Calu3 (cell line): ENCODE results near the gene SLTM. TPM values are rescaled to one million over a fixed set of nuclear protein-coding genes. Genes with fewer than 3 reads are reported as not detected.

Experiments used
- BruUV-seq: library from RNA; stranded (reverse); fragments of 400-500 nt; replicated peaks from 2 replicates; lab custom pipeline; 2021; lab: Mats Ljungman, UMichigan
- CTCF ChIA-PET: fragments of 300-600 bp; sonication (Branson Sonifier 250); formaldehyde crosslinking; loops from one replicate; lab custom pipeline; 2022; ENCODE audit warnings: antibody characterized with exemption; lab: Charles Lee
- DNase-seq: peaks from one replicate; pipeline ENCODE4 v3.0.0; 2022
- H3K27ac Mint-ChIP-seq: one replicate; pipeline ENCODE4 v1.8.0; 2022; ENCODE audit warnings: mixed read lengths; ENCODE audit not compliant: unreplicated experiment
- H3K27me3 Mint-ChIP-seq: one replicate; pipeline ENCODE4 v1.8.0; 2022; ENCODE audit warnings: mixed read lengths; ENCODE audit not compliant: unreplicated experiment
- H3K36me3 Mint-ChIP-seq: one replicate; pipeline ENCODE4 v1.8.0; 2022; ENCODE audit warnings: mild to moderate bottlenecking, moderate library complexity, mixed read lengths; ENCODE audit not compliant: insufficient read depth, unreplicated experiment
- H3K4me1 Mint-ChIP-seq: one replicate; pipeline ENCODE4 v1.8.0; 2022; ENCODE audit warnings: mild to moderate bottlenecking, low read depth, mixed read lengths; ENCODE audit not compliant: unreplicated experiment
- H3K4me3 Mint-ChIP-seq: one replicate; pipeline ENCODE4 v1.8.0; 2022; ENCODE audit warnings: mild to moderate bottlenecking, low read depth, moderate library complexity, mixed read lengths; ENCODE audit not compliant: unreplicated experiment
- H3K9me3 Mint-ChIP-seq: one replicate; pipeline ENCODE4 v1.8.0; 2022; ENCODE audit warnings: low read depth, mixed read lengths; ENCODE audit not compliant: unreplicated experiment
- CTCF ChIP-seq: fragments of 200-600 bp; IDR thresholded peaks from one replicate; pipeline ENCODE4 v1.8.0; 2022; ENCODE audit warnings: antibody characterized with exemption; ENCODE audit not compliant: unreplicated experiment
- intact Hi-C: fragments of 100-400 bp; cut with micrococcal nuclease; formaldehyde crosslinking; loops from one replicate; pipeline ENCODE4 v1.10.0; 2022; ENCODE audit not compliant: unreplicated experiment
- total RNA-seq: library from RNA; stranded (reverse); gene quantifications from 2 replicates; pipeline ENCODE4 v1.2.3, GENCODE V29; 2022

SLTM gene
- total RNA-seq, 1 experiment from 2014 or later, result 135 TPM

GRCh38 chr15:58932710-58933280, 684 bp downstream of the SLTM start:
- intact Hi-C loops, result loop anchor here (5.0 kb wide), 1 partner anchor 160 kb away; the partner anchor contains the start of gene MINDY2
- Mint-ChIP-seq H3K27ac (peak overlapping the region; percentile 99), H3K4me1 (peaks cover 8% of the 10 kb centered on the region), H3K27me3 (no peaks in the 10 kb centered on the region), H3K4me3 (peak overlapping the region; percentile 96), H3K9me3 (no peaks in the 10 kb centered on the region), H3K36me3 (peaks cover 54% of the 10 kb centered on the region)
- no TSS peak for BruUV-seq
- TF ChIP-seq CTCF, result no peak
- DNase-seq, result no peak
- CTCF ChIA-PET, result interaction anchor here (0.6 kb wide), 1 partner anchor 63 kb away, joined by 3 read pairs; no protein-coding TSS in a partner anchor

GRCh38 chr15:58931987-58932588, 1.4 kb downstream of the SLTM start:
- TF ChIP-seq CTCF, result no peak
- BruUV-seq, result TSS peak; percentile 43
- Mint-ChIP-seq H3K27ac (peak overlapping the region; percentile 99), H3K4me3 (peak overlapping the region; percentile 96), H3K9me3 (no peaks in the 10 kb centered on the region), H3K27me3 (no peaks in the 10 kb centered on the region), H3K36me3 (peaks cover 59% of the 10 kb centered on the region), H3K4me1 (peaks cover 8% of the 10 kb centered on the region)
- intact Hi-C loops, result loop anchor here (5.0 kb wide), 1 partner anchor 160 kb away; the partner anchor contains the start of gene MINDY2
- CTCF ChIA-PET, result interaction anchor here (0.6 kb wide), 1 partner anchor 64 kb away, joined by 3 read pairs; no protein-coding TSS in a partner anchor
- no peak for DNase-seq

- no peak overlapping the region for H3K4me3 Mint-ChIP-seq
- no peaks in the 10 kb centered on the region for H3K27me3 Mint-ChIP-seq
- H3K27ac Mint-ChIP-seq, result no peak overlapping the region
- intact Hi-C loops, result loop anchor here (5.0 kb wide), 1 partner anchor 158 kb away; the partner anchor contains the start of gene MINDY2
- BruUV-seq, result no TSS peak
- DNase-seq, result no peak
- peaks cover 69% of the 10 kb centered on the region for H3K36me3 Mint-ChIP-seq
- CTCF ChIA-PET, result interaction anchor here (0.7 to 0.9 kb wide), 2 partner anchors 9 to 13 kb away, joined by 3 read pairs; no protein-coding TSS in a partner anchor
- peaks cover 7% of the 10 kb centered on the region for H3K4me1 Mint-ChIP-seq
- no peak for TF ChIP-seq CTCF
- no peaks in the 10 kb centered on the region for H3K9me3 Mint-ChIP-seq
Observed at GRCh38 chr15:58929891-58930416, 3.5 kb downstream of the SLTM start.

GRCh38 chr15:58926823-58927222, 6.7 kb downstream of the SLTM start:
- Mint-ChIP-seq H3K36me3 (peaks cover 49% of the 10 kb centered on the region), H3K4me3 (no peak overlapping the region), H3K27me3 (no peaks in the 10 kb centered on the region), H3K4me1 (no peaks in the 10 kb centered on the region), H3K27ac (no peak overlapping the region), H3K9me3 (no peaks in the 10 kb centered on the region)
- no peak for TF ChIP-seq CTCF
- intact Hi-C loops, result no loop called here
- CTCF ChIA-PET, result no interaction called here
- DNase-seq, result no peak
- no TSS peak for BruUV-seq
